Measurements from ENCODE around the gene FGFBP3. TPM values are rescaled to one million over a fixed set of nuclear protein-coding genes. Genes with fewer than 3 reads are reported as not detected.

Gene FGFBP3
- total and polyA plus RNA-seq, 2 of the 13 experiments (the other 11 are each of a cell fraction or from before 2014, with no cell fraction given): 0.50 to 2.0 TPM

DNA sequence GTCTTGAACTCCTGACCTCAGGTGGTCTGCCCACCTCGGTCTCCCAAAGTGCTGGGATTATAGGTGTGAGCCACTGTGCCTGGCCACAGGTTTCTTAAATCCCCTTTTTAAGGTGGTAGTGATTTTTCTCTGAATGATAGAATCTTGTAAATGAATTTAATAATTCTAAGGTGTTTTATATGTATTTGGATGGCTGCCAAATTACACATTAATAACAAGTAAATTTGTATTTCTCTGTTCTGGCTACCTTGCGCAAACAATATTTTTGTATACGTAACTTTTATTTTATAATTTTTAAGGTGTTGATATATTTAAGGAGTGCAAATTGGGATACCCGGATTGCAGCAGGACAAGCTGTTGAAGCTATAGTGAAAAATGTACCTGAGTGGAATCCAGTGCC lies 30.4 kb upstream of the FGFBP3 start:
- POLR2A ChIA-PET: no interaction called here

More for the DNA sequence above, 30.4 kb upstream of the FGFBP3 start:
- H4K20me1 ChIP-seq (ENCODE audit: insufficient read depth, low read length): no peaks in the 10 kb centered on the region
- ATAC-seq (no peak), FAIRE-seq (no peak), DNase-seq (ENCODE audit: low spot score) (no peak)
- CTCF ChIA-PET (ENCODE audit: low intra/inter-chr PET ratio, low total read pairs): no interaction called here
- in situ Hi-C loops (cut with HindIII; ENCODE audit: extremely low pct_ligation_motif_present, low pct_unique_long_range_greater_than_20kb): no loop called here
- no peaks in the 10 kb centered on the region for H3K9me3 ChIP-seq (ENCODE audit: low read length)
- 98% methylated on average over 4 of the region's 4 CpGs for WGBS (ENCODE audit: low lambda C conversion rate)
- no TSS peak for BruUV-seq (replicated peaks)
- no peak overlapping the region for H3K4me2 ChIP-seq (ENCODE audit: low read depth, low read length)
- no peaks in the 10 kb centered on the region for H3K4me1 ChIP-seq (ENCODE audit: insufficient read depth, low read length)
- H2AFZ ChIP-seq (ENCODE audit: low read length): no peak overlapping the region
- no peaks in the 10 kb centered on the region for H3K27me3 ChIP-seq (ENCODE audit: control insufficient read depth in 1 of 2, insufficient read depth in 2 of 2, low read length in 2 of 2)
- no peak overlapping the region for H3K27ac ChIP-seq (ENCODE audit: extremely low read length, insufficient read depth, low read length)
- intact Hi-C loops (cut with micrococcal nuclease; ENCODE audit: unreplicated experiment): no loop called here
- TF ChIP-seq ARID5B (CRISPR knock-in tag; IDR thresholded peaks at IDR 0.05) (no peak), KDM3A (CRISPR knock-in tag; IDR thresholded peaks at IDR 0.05; ENCODE audit: low read depth) (no peak), SKI (IDR thresholded peaks at IDR 0.05; ENCODE audit: partially characterized antibody) (no peak), YEATS4 (CRISPR knock-in tag; IDR thresholded peaks at IDR 0.05; ENCODE audit: borderline replicate concordance) (no peak), NFRKB (IDR thresholded peaks at IDR 0.05) (no peak), SRSF1 (optimal IDR thresholded peaks at IDR 0.05; ENCODE audit: low read depth, low read length) (no peak), ZMYM4 (CRISPR knock-in tag; IDR thresholded peaks at IDR 0.05) (no peak), RNF2 (conservative IDR thresholded peaks at IDR 0.05; ENCODE audit: low read depth) (no peak), ZNF468 (CRISPR knock-in tag; IDR thresholded peaks at IDR 0.05) (no peak), SSRP1 (CRISPR knock-in tag; IDR thresholded peaks at IDR 0.05) (no peak), CBX2 (IDR thresholded peaks at IDR 0.05; ENCODE audit: low read depth, low read length) (no peak), CBX2 (CRISPR knock-in tag; IDR thresholded peaks at IDR 0.05; ENCODE audit: low read depth) (no peak), ZNF207 (IDR thresholded peaks at IDR 0.05; ENCODE audit: borderline replicate concordance) (no peak)
- TF ChIP-seq, protein P1, sequence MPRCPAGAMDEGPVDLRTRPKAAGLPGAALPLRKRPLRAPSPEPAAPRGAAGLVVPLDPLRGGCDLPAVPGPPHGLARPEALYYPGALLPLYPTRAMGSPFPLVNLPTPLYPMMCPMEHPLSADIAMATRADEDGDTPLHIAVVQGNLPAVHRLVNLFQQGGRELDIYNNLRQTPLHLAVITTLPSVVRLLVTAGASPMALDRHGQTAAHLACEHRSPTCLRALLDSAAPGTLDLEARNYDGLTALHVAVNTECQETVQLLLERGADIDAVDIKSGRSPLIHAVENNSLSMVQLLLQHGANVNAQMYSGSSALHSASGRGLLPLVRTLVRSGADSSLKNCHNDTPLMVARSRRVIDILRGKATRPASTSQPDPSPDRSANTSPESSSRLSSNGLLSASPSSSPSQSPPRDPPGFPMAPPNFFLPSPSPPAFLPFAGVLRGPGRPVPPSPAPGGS (CRISPR knock-in tag; IDR thresholded peaks at IDR 0.05): no peak
- TF ChIP-seq, protein P2, sequence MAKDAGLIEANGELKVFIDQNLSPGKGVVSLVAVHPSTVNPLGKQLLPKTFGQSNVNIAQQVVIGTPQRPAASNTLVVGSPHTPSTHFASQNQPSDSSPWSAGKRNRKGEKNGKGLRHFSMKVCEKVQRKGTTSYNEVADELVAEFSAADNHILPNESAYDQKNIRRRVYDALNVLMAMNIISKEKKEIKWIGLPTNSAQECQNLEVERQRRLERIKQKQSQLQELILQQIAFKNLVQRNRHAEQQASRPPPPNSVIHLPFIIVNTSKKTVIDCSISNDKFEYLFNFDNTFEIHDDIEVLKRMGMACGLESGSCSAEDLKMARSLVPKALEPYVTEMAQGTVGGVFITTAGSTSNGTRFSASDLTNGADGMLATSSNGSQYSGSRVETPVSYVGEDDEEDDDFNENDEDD (CRISPR knock-in tag; IDR thresholded peaks at IDR 0.05; ENCODE audit: borderline replicate concordance): no peak
- no peak overlapping the region for H3K9ac ChIP-seq (ENCODE audit: insufficient read depth, low read depth, low read length)
- no peak overlapping the region for H3K4me3 ChIP-seq (replicated peaks in 1 of 3; ENCODE audit: insufficient read depth in 1 of 3, low read depth in 2 of 3, low read length in 3 of 3)
- peaks cover 34% of the 10 kb centered on the region for H3K79me2 ChIP-seq (ENCODE audit: insufficient read depth, low read length)
- H3K36me3 ChIP-seq (replicated peaks in 1 of 2; ENCODE audit: control insufficient read depth in 1 of 2, insufficient read depth in 2 of 2, low read length in 2 of 2): peaks cover 21 to 67% of the 10 kb centered on the region in 2 experiments; a peak in 4 of 5 replicates

Data from HepG2 (cell line).